Right lobe of liver (tissue), 6 donors: ENCODE results near the gene BHLHE41. TPM values are rescaled to one million over a fixed set of nuclear protein-coding genes. Genes with fewer than 3 reads are reported as not detected.

Experiments
- ATAC-seq, 4 donors: fragments of 200-7000 bp; cut with Tn5 transposase; one replicate each; pipeline ENCODE4 v1.9.1; 2020; ENCODE audit warnings: mild to moderate bottlenecking in 4 of 4, moderate library complexity in 4 of 4
- DNase-seq, 3 donors: peaks; one replicate each; pipeline ENCODE4 v3.0.0-alpha.2; 2020
- H3K27ac ChIP-seq, 3 donors: fragments of 200-600 bp; one replicate each; pipeline ENCODE4 v1.8.0; 2022
- H3K27me3 ChIP-seq, 2 donors: fragments of 200-600 bp; one replicate each; pipeline ENCODE4 v1.8.0; 2022
- H3K36me3 ChIP-seq, 4 donors: fragments of 200-600 bp; sonication (generic) in 1 of 4; one replicate each; pipeline versions ENCODE4 v1.5.1 to v1.8.0; 2017 to 2022; ENCODE audit warnings: control low read depth in 1 of 4
- H3K4me1 ChIP-seq, 4 donors: fragments of 200-600 bp; sonication (generic) in 1 of 4; one replicate each; pipeline versions ENCODE4 v1.5.1 to v1.8.0; 2017 to 2022; ENCODE audit warnings: control low read depth in 1 of 4
- H3K4me3 ChIP-seq, 3 donors: fragments of 200-600 bp; one replicate each; pipeline ENCODE4 v1.8.0; 2022
- H3K9me3 ChIP-seq, 4 donors: fragments of 200-600 bp; sonication (generic) in 1 of 4; one replicate each; pipeline versions ENCODE4 v1.5.1 to v1.8.0; 2017 to 2022; ENCODE audit warnings: control low read depth in 1 of 4
- CTCF ChIP-seq, 4 donors: fragments of 200-600 bp in 3 of 4; fragments of 450-650 bp in 1 of 4; IDR thresholded peaks; one replicate each; pipeline versions ENCODE4 v1.5.1 to v1.8.0; 2016 to 2022; ENCODE audit warnings: antibody characterized with exemption in 4 of 4, mild to moderate bottlenecking in 2 of 4
- POLR2A ChIP-seq: fragments of 450-650 bp; IDR thresholded peaks from one replicate; pipeline ENCODE4 v1.6.1; 2017; ENCODE audit warnings: antibody characterized with exemption, mild to moderate bottlenecking
- WGBS: methylation state at CpG from one replicate; pipeline ENCODE4 v1.1.6; 2018; ENCODE audit warnings: low coverage, low lambda C conversion rate; ENCODE audit not compliant: insufficient coverage; ENCODE audit errors: missing lambda C conversion rate; 5-methylcytosine and 5-hydroxymethylcytosine counted together
- intact Hi-C, 2 donors: fragments of 100-400 bp; cut with DNase I; formaldehyde crosslinking; loops; one replicate each; pipeline versions ENCODE4 v1.11.2 to v1.14.1; 2022
- total RNA-seq, 6 experiments: library from RNA; depleted of rRNA in 2 of 6; stranded (reverse); fragments of >200 nt in 2 of 6; fragmentation: NEBNext Ultra II Directional in 3 of 6; extraction: Animal tissue kit (Norgen Biotek cat#: 25700) in 3 of 6; gene quantifications; one replicate each; pipeline versions ENCODE4 v1.1.0 to v1.2.4, GENCODE V29; 2016 to 2023
- donor health status: DM: no; HTN: yes; CAD: no.
- donor health status: DM: no; HTN: no; CAD: no.
- donor health status: DM: no; HTN: no; CAD: no.
- donor health status: DM: no; HTN: yes; CAD: no.
- donor health status: DM: no; HTN: yes; CAD: no.

BHLHE41 gene
- total RNA-seq, 6 experiments from 2014 or later, result 0.43 to 1.3 (median 0.84) TPM

GRCh38 chr12:26164118-26164517 lies 39.3 kb upstream of the BHLHE41 start:
- no peak for DNase-seq
- ATAC-seq, result no peak
- 62% methylated on average over 3 of the region's 3 CpGs for WGBS
- Histone ChIP-seq H3K9me3 (no peaks in the 10 kb centered on the region), H3K27ac (no peak overlapping the region), H3K27me3 (no peaks in the 10 kb centered on the region), H3K36me3 (no peaks in the 10 kb centered on the region), H3K4me3 (no peak overlapping the region), H3K4me1 (no peaks in the 10 kb centered on the region)
- intact Hi-C loops, result no loop called here
- TF ChIP-seq POLR2A (no peak), CTCF (IDR thresholded peaks at IDR 0.05) (no peak)

- Histone ChIP-seq H3K9me3 (no peaks in the 10 kb centered on the region), H3K4me1 (no peaks in the 10 kb centered on the region), H3K27ac (no peak overlapping the region), H3K27me3 (no peaks in the 10 kb centered on the region), H3K4me3 (no peak overlapping the region), H3K36me3 (no peaks in the 10 kb centered on the region)
- no peak for ATAC-seq
- no peak for DNase-seq
- TF ChIP-seq CTCF (IDR thresholded peaks at IDR 0.05) (no peak), POLR2A (no peak)
- WGBS, result 71% methylated on average over 4 of the region's 4 CpGs
- intact Hi-C loops, result no loop called here
These were observed 38.1 kb upstream of the BHLHE41 start for GRCh38 chr12:26162905-26163304.

DNA sequence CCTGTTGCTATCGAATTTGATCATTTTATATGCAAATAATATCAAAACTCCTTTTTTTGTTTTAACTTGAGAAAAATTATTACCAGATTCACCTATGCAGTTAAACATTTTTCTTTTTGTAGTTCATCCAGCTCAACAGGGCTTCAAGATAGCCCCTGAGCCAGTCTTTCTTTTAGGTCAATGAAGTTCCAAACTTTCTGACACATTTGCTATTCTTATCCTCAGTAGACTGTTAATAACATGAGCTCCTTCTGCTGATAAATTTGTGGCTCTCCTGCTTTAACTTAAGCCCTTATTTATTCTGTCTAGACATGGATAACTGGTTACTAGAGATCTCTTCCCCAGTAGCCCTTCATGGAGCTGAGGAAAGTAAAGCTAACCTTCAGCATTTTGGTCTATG lies 37.3 kb upstream of the BHLHE41 start:
- Histone ChIP-seq H3K27ac (no peak overlapping the region), H3K36me3 (no peaks in the 10 kb centered on the region), H3K27me3 (no peaks in the 10 kb centered on the region), H3K9me3 (no peaks in the 10 kb centered on the region), H3K4me3 (no peak overlapping the region), H3K4me1 (no peaks in the 10 kb centered on the region)
- no peak for ATAC-seq
- intact Hi-C loops, result no loop called here
- no peak for TF ChIP-seq POLR2A
- 45% methylated on average over 1 of the region's 1 CpG for WGBS
- no peak for DNase-seq

GRCh38 chr12:26158078-26158764 lies 33.4 kb upstream of the BHLHE41 start:
- H3K27me3 ChIP-seq, result no peaks in the 10 kb centered on the region
- H3K4me1 ChIP-seq, result no peaks in the 10 kb centered on the region
- no peak for DNase-seq
- no peak for ATAC-seq
- no peaks in the 10 kb centered on the region for H3K9me3 ChIP-seq
- H3K27ac ChIP-seq, result no peak overlapping the region
- intact Hi-C loops, result no loop called here
- 92% methylated on average over 2 of the region's 3 CpGs for WGBS
- H3K4me3 ChIP-seq, result no peak overlapping the region
- no peak for TF ChIP-seq POLR2A
- TF ChIP-seq CTCF (IDR thresholded peaks at IDR 0.05), result no peak
- H3K36me3 ChIP-seq, result no peaks in the 10 kb centered on the region

- WGBS, result 28% methylated on average over 3 of the region's 3 CpGs
- ATAC-seq, result peak in 3 of 4 donors; percentile 33 to 51 (median 35)
- Histone ChIP-seq H3K27ac (no peak overlapping the region), H3K9me3 (no peaks in the 10 kb centered on the region), H3K4me1 (no peaks in the 10 kb centered on the region), H3K27me3 (no peaks in the 10 kb centered on the region), H3K36me3 (no peaks in the 10 kb centered on the region), H3K4me3 (no peak overlapping the region)
- intact Hi-C loops, result no loop called here
- DNase-seq, result no peak
- TF ChIP-seq CTCF (IDR thresholded peaks at IDR 0.05) (no peak), POLR2A (no peak)
These were observed 32.2 kb upstream of the BHLHE41 start for GRCh38 chr12:26157001-26157400.
